H1 (cell line): Measurements from ENCODE around the gene PRR23B. TPM values are rescaled to one million over a fixed set of nuclear protein-coding genes. Genes with fewer than 3 reads are reported as not detected.

Experiments
- CTCF ChIA-PET: fragments of 300-600 bp; sonication (Branson Sonifier 250); formaldehyde crosslinking; loops from one replicate; lab custom pipeline; 2021; ENCODE audit not compliant: partially characterized antibody; lab: Charles Lee
- POLR2A ChIA-PET: fragments of 300-600 bp; sonication (Branson Sonifier 250); formaldehyde crosslinking; loops from one replicate; lab custom pipeline; 2021; ENCODE audit warnings: inconsistent platforms; ENCODE audit not compliant: partially characterized antibody; lab: Charles Lee
- DNase-seq, 2 experiments: peaks; one replicate each; pipeline versions ENCODE4 v3.0.0 to v3.0.0-alpha.2; 2010 to 2022; ENCODE audit warnings: low spot score in 2 of 2, low read depth in 1 of 2, mixed read lengths in 1 of 2
- FAIRE-seq: peaks from 2 replicates; lab custom pipeline; 2011; peaks lifted over from hg19 to GRCh38; lab: Jason Lieb, UNC
- H2AFZ ChIP-seq: 2 replicates; pipeline ENCODE4 v1.8.1; 2012; ENCODE audit warnings: low read length, inconsistent platforms
- H2AK5ac ChIP-seq: 2 replicates; pipeline ENCODE4 v1.6.1; 2013; ENCODE audit warnings: low read depth, low read length
- H2BK120ac ChIP-seq: replicated peaks from 2 replicates; pipeline ENCODE3; 2013; ENCODE audit warnings: low read depth, low read length, inconsistent platforms
- H2BK12ac ChIP-seq: 2 replicates; pipeline ENCODE4 v1.6.1; 2013; ENCODE audit warnings: low read depth, low read length
- H2BK15ac ChIP-seq: 2 replicates; pipeline ENCODE4 v1.6.1; 2013; ENCODE audit warnings: low read length
- H2BK20ac ChIP-seq: 2 replicates; pipeline ENCODE4 v1.6.1; 2013; ENCODE audit warnings: low read length
- H2BK5ac ChIP-seq: 2 replicates; pipeline ENCODE4 v1.6.1; 2013; ENCODE audit warnings: low read depth, low read length
- H3K14ac ChIP-seq: 2 replicates; pipeline ENCODE4 v1.6.1; 2013; ENCODE audit warnings: inconsistent platforms; ENCODE audit not compliant: insufficient read length
- H3K18ac ChIP-seq: 2 replicates; pipeline ENCODE4 v1.6.1; 2013; ENCODE audit warnings: low read length; ENCODE audit errors: extremely low read depth
- H3K23ac ChIP-seq: 2 replicates; pipeline ENCODE4 v1.6.1; 2013; ENCODE audit warnings: inconsistent platforms; ENCODE audit not compliant: insufficient read length
- H3K23me2 ChIP-seq: 2 replicates; pipeline ENCODE4 v1.6.1; 2013; ENCODE audit warnings: low read depth, low read length
- H3K27ac ChIP-seq: 2 replicates; pipeline ENCODE4 v1.6.1; 2011; ENCODE audit warnings: low read depth, low read length, inconsistent platforms
- H3K27me3 ChIP-seq, 4 experiments: replicated peaks in 1 of 4; 1 replicate in 1 of 4; 2 replicates in 3 of 4; pipeline versions ENCODE4 v1.6.1 to v1.8.1; 2011 to 2013; ENCODE audit warnings: low read length in 3 of 4, mild to moderate bottlenecking in 3 of 4, inconsistent platforms in 2 of 4, mixed read lengths in 2 of 4, moderate library complexity in 1 of 4; ENCODE audit not compliant: control insufficient read depth in 3 of 4, insufficient read depth in 3 of 4; ENCODE audit errors: extremely low read depth in 1 of 4
- H3K36me3 ChIP-seq, 4 experiments: 2 replicates each; pipeline versions ENCODE4 v1.6.1 to v1.8.1; 2011 to 2013; ENCODE audit warnings: mild to moderate bottlenecking in 4 of 4, low read length in 3 of 4, moderate library complexity in 2 of 4, control low read depth in 1 of 4, inconsistent platforms in 1 of 4; ENCODE audit not compliant: insufficient read depth in 4 of 4, control insufficient read depth in 2 of 4
- H3K4ac ChIP-seq: replicated peaks from 2 replicates; pipeline ENCODE3; 2013; ENCODE audit warnings: low read length, low read depth, mixed read lengths, inconsistent platforms; ENCODE audit not compliant: insufficient read length
- H3K4me1 ChIP-seq, 4 experiments: replicated peaks in 1 of 4; 1 replicate in 1 of 4; 2 replicates in 3 of 4; pipeline versions ENCODE4 v1.6.1 to v1.8.1; 2011 to 2013; ENCODE audit warnings: low read length in 3 of 4, inconsistent platforms in 2 of 4, mixed read lengths in 1 of 4; ENCODE audit not compliant: insufficient read depth in 4 of 4, control insufficient read depth in 3 of 4
- H3K4me2 ChIP-seq, 2 experiments: 2 replicates each; pipeline versions ENCODE4 v1.6.1 to v1.8.1; 2011 to 2013; ENCODE audit warnings: low read depth in 2 of 2, low read length in 2 of 2, control low read depth in 1 of 2, inconsistent platforms in 1 of 2, mild to moderate bottlenecking in 1 of 2; ENCODE audit not compliant: insufficient read depth in 1 of 2
- H3K4me3 ChIP-seq, 4 experiments: fragments of 200-600, 300-600 bp in 1 of 4; sonication (generic), shearing (Covaris generic), sonication (Bioruptor Twin) in 1 of 4; 2 replicates each; pipeline versions ENCODE4 v1.5.1 to v1.8.1; 2011 to 2016; ENCODE audit warnings: low read length in 4 of 4, low read depth in 3 of 4, control low read depth in 2 of 4, inconsistent platforms in 2 of 4, mild to moderate bottlenecking in 2 of 4, mixed read lengths in 1 of 4, moderate library complexity in 1 of 4; ENCODE audit not compliant: insufficient read depth in 2 of 4; ENCODE audit errors: extremely low read depth in 1 of 4
- H3K56ac ChIP-seq: replicated peaks from 2 replicates; pipeline ENCODE3; 2013; ENCODE audit warnings: low read depth, mild to moderate bottlenecking, mixed read lengths, low read length, inconsistent platforms; ENCODE audit not compliant: insufficient read length
- H3K79me1 ChIP-seq: 2 replicates; pipeline ENCODE4 v1.6.1; 2013; ENCODE audit warnings: low read depth, low read length, control low read depth
- H3K79me2 ChIP-seq, 2 experiments: 2 replicates each; pipeline versions ENCODE4 v1.6.1 to v1.8.1; 2012 to 2013; ENCODE audit warnings: low read length in 2 of 2, mild to moderate bottlenecking in 2 of 2, inconsistent platforms in 1 of 2; ENCODE audit not compliant: insufficient read depth in 2 of 2, control insufficient read depth in 1 of 2
- H3K9ac ChIP-seq, 4 experiments: replicated peaks in 1 of 4; 1 replicate in 1 of 4; 2 replicates in 3 of 4; pipeline versions ENCODE4 v1.6.1 to v1.8.1; 2011 to 2013; ENCODE audit warnings: low read depth in 3 of 4, low read length in 3 of 4, control low read depth in 2 of 4, mild to moderate bottlenecking in 2 of 4, moderate library complexity in 2 of 4, inconsistent platforms in 1 of 4; ENCODE audit errors: extremely low read depth in 1 of 4
- H3K9me3 ChIP-seq, 2 experiments: 2 replicates each; pipeline versions ENCODE4 v1.6.1 to v1.8.1; 2012 to 2013; ENCODE audit warnings: mild to moderate bottlenecking in 2 of 2, moderate library complexity in 2 of 2, control low read depth in 1 of 2, inconsistent platforms in 1 of 2, low read depth in 1 of 2, low read length in 1 of 2, mixed read lengths in 1 of 2; ENCODE audit not compliant: insufficient read depth in 2 of 2
- H4K20me1 ChIP-seq, 2 experiments: replicated peaks in 1 of 2; 2 replicates each; pipeline versions ENCODE3 to v1.8.1; 2011 to 2013; ENCODE audit warnings: inconsistent platforms in 2 of 2, low read length in 2 of 2, mild to moderate bottlenecking in 1 of 2; ENCODE audit not compliant: insufficient read depth in 2 of 2, control insufficient read depth in 1 of 2
- H4K5ac ChIP-seq: 2 replicates; pipeline ENCODE4 v1.6.1; 2013; ENCODE audit warnings: low read length, low read depth, mixed read lengths, inconsistent platforms; ENCODE audit not compliant: insufficient read length
- H4K8ac ChIP-seq: 2 replicates; pipeline ENCODE4 v1.8.0; 2013; ENCODE audit warnings: mild to moderate bottlenecking, moderate library complexity, low read length, inconsistent platforms; ENCODE audit not compliant: insufficient read depth; ENCODE audit errors: extremely low read depth
- H4K91ac ChIP-seq: replicated peaks from 2 replicates; pipeline ENCODE3; 2013; ENCODE audit warnings: low read length, mixed read lengths, inconsistent platforms; ENCODE audit not compliant: insufficient read length
- BACH1 ChIP-seq: IDR thresholded peaks from 2 replicates; pipeline ENCODE4 v1.6.1; 2012; ENCODE audit warnings: low read length, improper control_type of control experiment
- CBX8 ChIP-seq: fragments of 300-800, 300-1000 bp; sonication (generic); IDR thresholded peaks from 2 replicates; pipeline ENCODE4 v1.7.1; 2016; ENCODE audit warnings: low read depth, low read length, borderline replicate concordance
- CEBPB ChIP-seq: IDR thresholded peaks from 2 replicates; pipeline ENCODE4 v1.6.1; 2012; ENCODE audit warnings: low read depth, low read length
- HDAC2 ChIP-seq, 2 experiments: fragments of 300-600 bp in 1 of 2; sonication (generic) in 1 of 2; IDR thresholded peaks; 2 replicates each; pipeline ENCODE4 v1.6.1; 2011 to 2012; ENCODE audit warnings: low read depth in 2 of 2, low read length in 2 of 2, mild to moderate bottlenecking in 2 of 2, moderate library complexity in 2 of 2, borderline replicate concordance in 1 of 2, inconsistent platforms in 1 of 2
- HDAC6 ChIP-seq: IDR thresholded peaks from one replicate; pipeline ENCODE4 v1.7.1; 2012; ENCODE audit warnings: low read depth, mild to moderate bottlenecking, inconsistent platforms, low read length, moderate library complexity
- POLR2AphosphoS5 ChIP-seq: IDR thresholded peaks from 2 replicates; pipeline ENCODE4 v1.6.1; 2011; ENCODE audit warnings: low read depth, low read length
- SP4 ChIP-seq: IDR thresholded peaks from 2 replicates; pipeline ENCODE4 v1.6.1; 2012; ENCODE audit warnings: low read length, inconsistent platforms
- YY1 ChIP-seq: IDR thresholded peaks from 2 replicates; pipeline ENCODE4 v1.6.1; 2011; ENCODE audit warnings: low read depth, mild to moderate bottlenecking, low read length
- WGBS, 2 experiments: shearing (Covaris generic) in 1 of 2; methylation state at CpG; one replicate each; pipeline versions ENCODE4 v1.1.6 to v1.1.7; 2013 to 2015; ENCODE audit warnings: low lambda C conversion rate in 2 of 2, mixed read lengths in 2 of 2, inconsistent platforms in 1 of 2, low coverage in 1 of 2, missing lambda C conversion rate in 1 of 2; ENCODE audit not compliant: insufficient replicate concordance in 2 of 2, insufficient coverage in 1 of 2, insufficient read length in 1 of 2; ENCODE audit errors: extremely low coverage in 1 of 2, missing lambda C conversion rate in 1 of 2; 5-methylcytosine and 5-hydroxymethylcytosine counted together
- polyA plus RNA-seq, 7 experiments: library from polyadenylated mRNA; depleted of rRNA in 3 of 7; stranded (reverse) in 5 of 7; unstranded in 2 of 7; fragments of >200 nt in 5 of 7; fragments of 200-250 nt in 2 of 7; gene quantifications; 1 replicate in 5 of 7; 2 replicates in 1 of 7; 4 replicates in 1 of 7; pipeline versions ENCODE4 v1.2.1 to v1.2.3, GENCODE V29; 2011 to 2013; ENCODE audit warnings: missing spikeins in 2 of 7, mixed read lengths in 2 of 7
- total RNA-seq: library from RNA; stranded (reverse); fragmentation: NEBNext Ultra II Directional; extraction: Animal tissue kit (Norgen Biotek cat#: 25700); gene quantifications from 2 replicates; pipeline ENCODE4 v1.2.1, GENCODE V29; 2021

PRR23B gene
- total and polyA plus RNA-seq, 2 of the 8 experiments (the other 6 are each of a cell fraction or from before 2014, with no cell fraction given), result not detected

- no peak overlapping the region for H2BK5ac ChIP-seq
- H3K9ac ChIP-seq, result no peak overlapping the region
- no peak overlapping the region for H3K18ac ChIP-seq
- FAIRE-seq (no peak), DNase-seq (no peak)
- no peak overlapping the region for H3K56ac ChIP-seq
- H2BK15ac ChIP-seq, result no peak overlapping the region
- H2BK12ac ChIP-seq, result no peak overlapping the region
- no peak for TF ChIP-seq POLR2AphosphoS5
- no peak for TF ChIP-seq CBX8
- no peak for TF ChIP-seq BACH1
- no peak for TF ChIP-seq HDAC2 (IDR thresholded peaks at IDR 0.05; ENCODE audit: borderline replicate concordance in 1 of 2, low read depth in 2 of 2, low read length in 2 of 2)
- TF ChIP-seq HDAC6, result no peak
- TF ChIP-seq SP4, result no peak
- no peak for TF ChIP-seq CEBPB
- no peak for TF ChIP-seq YY1
- no peak overlapping the region for H4K5ac ChIP-seq
- POLR2A ChIA-PET, result no interaction called here
- H3K4me2 ChIP-seq, result no peak overlapping the region
- H3K4me3 ChIP-seq, result no peak overlapping the region
- no peaks in the 10 kb centered on the region for H3K4me1 ChIP-seq
- no peak overlapping the region for H3K4ac ChIP-seq
- no peak overlapping the region for H2BK120ac ChIP-seq
- H3K36me3 ChIP-seq, result no peaks in the 10 kb centered on the region
- H4K8ac ChIP-seq, result no peak overlapping the region
- no peak overlapping the region for H3K23ac ChIP-seq
- H3K9me3 ChIP-seq, result peaks cover 0 to 9% of the 10 kb centered on the region in 2 experiments; a peak in 1 of 4 replicates
- H3K27ac ChIP-seq, result no peak overlapping the region
- H3K79me1 ChIP-seq, result no peaks in the 10 kb centered on the region
- no peak overlapping the region for H2AK5ac ChIP-seq
- no peak overlapping the region for H2BK20ac ChIP-seq
- CTCF ChIA-PET, result no interaction called here
- H4K91ac ChIP-seq, result no peak overlapping the region
- H3K14ac ChIP-seq, result no peak overlapping the region
- H4K20me1 ChIP-seq, result no peaks in the 10 kb centered on the region
- no peak overlapping the region for H2AFZ ChIP-seq
- no peaks in the 10 kb centered on the region for H3K79me2 ChIP-seq
- H3K23me2 ChIP-seq, result no peaks in the 10 kb centered on the region
- WGBS, 2 experiments, result 79% methylated on average over 2 of the region's 2 CpGs; no CpG with 5 or more reads in 1 of the 2 experiments
- no peaks in the 10 kb centered on the region; a peak in 1 of 7 replicates for H3K27me3 ChIP-seq
These were observed 32.3 kb upstream of the PRR23B start for GRCh38 chr3:139052802-139053600.
